Subcutaneous adipose tissue (tissue), 4 donors: Measurements from ENCODE around the gene TRRAP. TPM values are rescaled to one million over a fixed set of nuclear protein-coding genes. Genes with fewer than 3 reads are reported as not detected.

ENCODE experiments used
- CTCF ChIP-seq: fragments of 450-650 bp; IDR thresholded peaks from one replicate; pipeline ENCODE4 v1.5.1; 2016; ENCODE audit warnings: low read depth, mild to moderate bottlenecking, control low read depth, antibody characterized with exemption, moderate library complexity
- total RNA-seq, 4 donors: library from RNA; depleted of rRNA; stranded (reverse); fragments of >200 nt; gene quantifications; one replicate each; pipeline ENCODE4 v1.1.0, GENCODE V29; 2016

Gene TRRAP
- total RNA-seq, 4 donors from 2014 or later: 22.7 to 30.8 (median 28.4) TPM

GRCh38 chr7:98970016-98970615, 91.8 kb downstream of the TRRAP start:
- TF ChIP-seq CTCF: no peak

GRCh38 chr7:98970805-98971204, 92.5 kb downstream of the TRRAP start:
- no peak for TF ChIP-seq CTCF

GRCh38 chr7:98974205-98974604, 95.9 kb downstream of the TRRAP start:
- TF ChIP-seq CTCF: no peak

- no peak for TF ChIP-seq CTCF
Measured at GRCh38 chr7:98974906-98975816, 96.8 kb downstream of the TRRAP start.

GRCh38 chr7:98976396-98977185, 98.3 kb downstream of the TRRAP start:
- TF ChIP-seq CTCF: no peak

GRCh38 chr7:98978672-98979071, 100.3 kb downstream of the TRRAP start:
- no peak for TF ChIP-seq CTCF

GRCh38 chr7:98981701-98982100, 103.4 kb downstream of the TRRAP start:
- TF ChIP-seq CTCF: no peak
